GM18505 (cell line): ENCODE measurements around the gene TRIM17.

Source experiments
- ATAC-seq: cut with Tn5 transposase; IDR thresholded peaks from one replicate; pipeline ENCODE4 v1.9.1; 2021; ENCODE audit not compliant: unreplicated experiment
- POLR2A ChIP-seq: IDR thresholded peaks from 4 replicates; pipeline ENCODE4 v1.6.1; 2011; ENCODE audit warnings: borderline replicate concordance; ENCODE audit not compliant: insufficient read depth, insufficient read length; ENCODE audit errors: extremely low read depth

Gene TRIM17

DNA sequence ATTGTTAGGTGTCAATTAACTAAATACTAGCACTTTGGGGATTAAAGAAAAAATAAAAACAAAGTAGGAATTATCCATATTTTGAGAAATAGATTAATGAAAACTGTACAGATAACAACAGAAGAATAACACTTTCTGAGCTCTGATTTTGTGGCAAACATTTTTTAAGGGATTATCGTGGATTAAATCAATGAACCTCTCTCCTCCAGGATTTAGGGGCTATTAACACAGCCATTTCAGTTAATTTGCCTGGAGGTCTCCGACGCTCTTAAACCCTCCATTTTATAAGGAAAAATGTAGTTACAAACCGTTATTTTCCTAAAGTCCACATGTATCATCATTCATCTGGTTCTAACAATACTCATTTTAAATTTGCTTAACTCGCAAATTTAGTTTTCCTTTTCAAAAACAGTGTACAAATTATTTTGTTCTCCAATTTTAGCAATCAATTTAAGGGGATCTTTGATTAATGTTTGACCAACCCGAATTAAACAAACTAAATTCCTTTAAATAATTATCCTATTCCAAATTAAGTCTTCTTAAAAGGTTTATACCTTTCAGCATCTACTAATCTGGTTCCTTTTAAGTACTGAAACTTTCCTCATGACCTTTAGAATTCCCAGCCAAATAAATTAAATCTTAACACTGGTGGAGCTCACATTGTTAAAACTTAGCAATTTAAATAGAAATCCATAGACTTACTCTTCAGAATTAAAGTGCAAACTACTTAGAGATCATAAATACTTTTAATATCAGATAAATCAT is 39.8 kb upstream of the TRIM17 start:
- no peak for TF ChIP-seq POLR2A
- no peak for ATAC-seq

DNA sequence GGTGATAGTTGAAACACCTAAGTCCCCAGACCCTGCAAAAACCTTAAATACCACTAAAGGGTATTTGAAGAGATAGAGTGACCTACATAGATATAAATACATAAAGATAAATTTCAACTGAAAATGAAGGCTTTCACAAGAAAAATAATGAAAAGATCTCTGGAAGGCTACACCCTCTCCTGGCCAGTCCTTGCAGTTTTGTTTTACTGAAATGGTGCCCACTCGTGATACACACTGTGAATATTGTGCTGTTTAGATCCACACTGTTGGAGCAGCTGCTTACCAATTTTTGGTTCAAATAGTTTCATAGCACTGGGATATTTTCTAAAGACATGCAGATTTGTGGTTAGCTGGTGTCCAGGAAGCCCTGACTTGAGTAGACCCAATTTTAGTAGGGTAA is 39.1 kb upstream of the TRIM17 start:
- TF ChIP-seq POLR2A: no peak
- ATAC-seq: no peak

DNA sequence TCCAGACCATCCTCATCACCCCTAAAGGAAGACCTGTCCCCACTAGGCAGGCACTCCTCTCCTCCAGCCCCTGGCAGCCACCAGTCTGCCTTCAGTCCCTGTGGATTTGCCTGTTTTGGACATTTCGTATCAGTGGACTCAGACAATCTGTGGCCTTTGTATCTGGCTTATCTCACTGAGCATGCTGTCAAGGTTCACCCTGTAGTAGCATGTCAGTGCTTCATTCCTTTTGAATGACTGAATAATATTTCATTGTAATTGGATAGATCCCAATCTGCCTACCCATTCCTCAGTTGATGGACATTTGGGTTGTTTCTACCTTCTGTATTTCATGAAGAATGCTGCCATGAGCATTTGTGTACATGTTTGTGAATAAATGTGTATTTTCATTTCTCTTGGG is 37.6 kb upstream of the TRIM17 start:
- TF ChIP-seq POLR2A: no peak
- ATAC-seq: no peak

DNA sequence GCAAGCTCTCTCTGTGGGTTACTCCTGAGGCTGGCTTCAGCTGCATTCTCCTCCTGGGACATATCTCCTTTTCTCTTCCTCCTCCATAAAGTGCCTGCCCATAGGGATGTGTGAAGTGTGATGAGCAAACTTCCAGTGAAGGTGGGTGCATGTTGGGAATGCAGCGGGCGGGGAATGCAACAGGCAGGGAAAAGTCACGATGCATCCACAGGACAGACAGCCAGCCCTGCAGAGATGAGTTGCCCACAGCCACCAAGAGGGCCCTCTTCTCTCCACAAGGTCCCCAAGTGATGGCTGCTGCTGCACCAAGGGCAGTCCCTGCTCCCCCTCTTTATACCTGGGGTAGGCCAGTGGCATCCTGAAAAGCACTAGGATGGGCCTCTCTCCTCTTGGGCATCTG is 37.0 kb upstream of the TRIM17 start:
- no peak for ATAC-seq
- TF ChIP-seq POLR2A: no peak

DNA sequence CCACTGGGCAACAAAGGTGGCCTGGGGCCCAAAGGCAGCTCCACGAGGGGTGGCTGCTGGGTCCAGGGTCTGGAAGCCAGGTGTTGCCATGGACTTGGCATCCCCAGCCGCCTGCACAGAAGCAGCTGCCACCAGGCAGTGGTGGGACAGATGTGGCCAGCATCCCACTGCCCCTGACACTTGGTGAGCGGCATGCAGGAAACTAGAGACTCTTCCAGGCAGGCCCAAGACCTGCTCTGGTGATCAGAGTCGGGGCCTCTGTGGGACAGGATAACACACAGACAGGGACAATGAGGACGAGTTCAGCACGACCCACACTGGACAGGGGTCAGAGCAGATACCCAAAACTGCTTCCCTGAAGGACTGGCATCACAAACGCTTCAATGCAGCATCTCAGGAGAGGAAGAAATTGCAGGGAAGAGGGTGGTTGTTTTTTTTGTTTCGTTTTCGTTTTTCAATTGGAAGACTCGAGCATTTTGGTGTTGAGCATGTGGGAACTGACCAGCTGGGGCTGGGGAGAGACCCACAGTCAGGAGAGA is 36.4 kb upstream of the TRIM17 start:
- TF ChIP-seq POLR2A: no peak
- ATAC-seq: no peak

DNA sequence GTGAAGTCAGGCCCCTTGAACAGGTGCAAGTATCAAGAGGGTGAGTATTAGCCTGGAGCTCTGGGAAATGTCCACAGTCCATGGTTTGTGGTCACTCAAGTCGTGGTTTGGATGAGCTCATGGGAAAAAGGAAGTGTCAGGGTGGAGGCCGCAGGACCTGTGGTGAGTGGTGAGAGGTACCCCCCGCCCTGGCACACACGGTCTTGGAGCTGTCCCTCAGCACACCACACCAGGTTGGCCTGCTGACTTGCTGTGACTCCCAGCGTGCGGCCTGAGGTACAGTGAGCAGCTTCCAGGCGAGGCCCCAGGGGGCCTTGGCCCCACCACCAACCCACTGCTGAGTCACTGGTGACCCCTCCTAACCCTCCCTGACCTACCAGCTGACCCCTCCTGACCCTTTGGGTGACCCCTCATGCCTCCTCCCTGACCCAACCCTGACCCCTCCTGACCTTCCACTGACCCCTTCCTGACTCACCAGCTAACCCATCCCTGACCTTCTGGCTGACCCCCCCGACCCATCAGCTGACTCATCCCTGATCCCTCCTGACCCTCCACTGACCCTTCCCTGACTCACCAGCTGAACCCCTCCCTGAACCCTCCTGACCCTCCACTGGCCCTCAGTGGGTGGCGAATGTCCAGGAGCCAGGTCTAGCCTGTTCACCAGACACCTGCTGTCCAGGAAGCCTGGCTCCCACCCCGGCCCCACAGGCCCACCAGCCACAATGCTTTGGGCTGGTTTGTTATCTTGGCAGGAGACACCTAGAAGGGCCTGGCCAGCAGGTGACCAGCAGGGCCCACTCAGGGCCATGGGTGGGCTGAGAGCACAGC is 35.7 kb upstream of the TRIM17 start:
- TF ChIP-seq POLR2A: no peak
- ATAC-seq: no peak

DNA sequence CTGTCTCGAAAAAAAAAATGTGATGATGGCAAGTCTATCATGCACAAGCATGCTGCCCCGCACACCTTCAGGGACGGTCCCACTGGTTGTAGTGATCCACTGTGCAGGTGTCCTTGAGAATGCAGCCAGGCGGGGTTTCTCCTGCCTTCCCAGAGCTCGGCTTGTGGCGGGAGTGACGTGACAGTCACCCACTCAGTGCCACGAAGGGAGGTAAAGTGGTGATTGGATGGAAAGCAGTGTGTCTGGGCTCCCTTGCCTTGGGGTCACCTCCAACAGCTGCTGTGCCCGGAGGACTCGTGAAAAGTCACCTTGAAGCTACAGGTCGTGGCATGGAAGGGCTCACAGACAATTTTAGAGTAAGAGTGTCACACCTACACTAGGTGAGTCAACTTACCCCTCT is 33.5 kb upstream of the TRIM17 start:
- ATAC-seq: no peak
- no peak for TF ChIP-seq POLR2A

DNA sequence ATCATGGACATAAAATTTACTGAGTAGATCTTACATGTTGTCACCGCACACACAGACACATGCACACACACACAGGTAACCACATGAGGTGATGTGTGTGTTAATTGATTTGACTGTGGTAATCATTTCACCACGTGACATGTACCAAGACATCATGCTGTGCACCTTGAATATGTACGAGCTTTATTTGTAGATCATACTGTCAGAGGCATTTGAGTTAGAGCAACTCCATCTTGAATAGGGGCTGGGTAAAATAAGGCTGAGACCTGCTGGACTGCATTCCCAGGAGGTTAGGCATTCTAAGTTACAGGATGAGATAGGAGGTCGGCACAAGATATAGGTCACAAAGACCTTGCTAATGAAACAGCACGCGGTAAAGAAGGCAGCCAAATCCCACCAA is 31.7 kb upstream of the TRIM17 start:
- TF ChIP-seq POLR2A: no peak
- ATAC-seq: no peak

DNA sequence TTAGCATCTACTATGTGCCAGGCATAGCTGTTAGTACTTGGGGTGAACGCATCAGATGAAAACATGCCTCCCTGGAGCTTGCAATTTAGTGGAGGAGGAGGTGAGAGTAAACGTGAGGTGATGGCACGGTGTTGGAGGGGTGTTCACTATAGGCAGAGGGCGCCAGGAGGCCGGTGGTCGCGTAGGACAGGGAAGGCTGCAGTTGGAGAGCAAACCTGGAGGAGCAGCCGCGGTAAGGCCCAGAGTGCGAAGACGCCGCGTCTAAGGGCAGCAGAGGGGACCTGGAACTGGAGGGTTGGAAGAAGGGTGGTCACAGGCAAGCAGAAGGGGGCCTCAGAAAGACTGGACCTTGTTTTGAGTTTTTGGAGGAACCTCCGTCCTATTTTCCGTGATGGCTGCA is 30.2 kb upstream of the TRIM17 start:
- TF ChIP-seq POLR2A: no peak
- ATAC-seq: no peak

DNA sequence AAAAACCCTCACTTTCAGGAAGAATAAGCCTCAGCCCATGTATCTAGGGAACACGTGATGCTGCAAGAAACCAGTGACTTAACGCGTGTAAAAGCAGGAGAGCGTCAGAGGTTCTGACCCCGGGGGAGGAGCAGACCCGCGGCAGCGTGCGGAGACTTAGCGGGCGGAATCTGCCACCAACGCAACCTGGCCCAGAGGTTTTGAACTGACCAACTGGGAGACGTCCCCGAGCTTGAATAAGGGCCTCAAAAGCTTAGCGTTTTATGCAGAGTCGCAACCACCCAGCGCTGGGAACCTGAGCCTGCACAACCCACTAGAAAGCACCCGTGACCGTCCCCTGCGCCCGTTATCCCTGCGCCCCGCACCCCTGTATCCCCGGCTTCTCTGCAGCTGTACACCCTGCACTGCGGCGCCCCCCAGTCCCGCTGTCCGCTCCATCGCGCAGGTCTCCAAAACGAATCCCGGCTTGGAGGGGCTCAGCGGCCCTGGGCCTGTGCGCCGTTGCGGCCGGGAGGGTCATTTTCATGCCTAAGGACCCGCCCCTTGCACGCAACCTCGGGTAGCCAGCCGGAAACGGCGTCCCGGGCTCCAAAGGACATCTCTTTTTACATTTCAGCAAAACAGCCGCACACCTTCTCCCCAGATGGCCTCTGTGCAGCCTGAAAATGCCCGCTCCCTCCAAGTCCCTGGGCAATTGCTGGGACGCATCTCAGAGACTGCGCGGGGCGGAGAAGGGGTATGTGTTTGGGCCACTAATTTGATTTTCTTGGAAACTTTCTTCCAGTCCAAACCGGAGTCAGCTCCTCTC is 29.4 kb upstream of the TRIM17 start:
- TF ChIP-seq POLR2A: no peak
- peak; percentile 81 for ATAC-seq

DNA sequence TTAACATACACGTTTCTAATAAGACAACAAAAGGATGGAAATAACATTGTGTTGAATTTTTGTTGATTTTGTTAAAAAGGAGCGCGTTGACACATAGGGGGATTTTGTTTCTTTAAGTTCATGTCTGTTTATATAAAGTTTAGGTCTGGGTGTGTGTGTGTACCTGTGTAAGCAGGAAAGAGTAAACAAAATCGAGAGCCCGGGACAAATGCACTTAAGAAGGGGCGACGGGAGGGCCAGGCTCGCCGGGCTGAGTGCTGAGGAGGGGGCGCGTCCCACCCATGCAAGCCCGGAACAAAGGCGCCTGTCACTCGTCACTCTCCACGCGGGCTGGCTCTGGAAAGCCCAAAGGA is 28.8 kb upstream of the TRIM17 start:
- TF ChIP-seq POLR2A: no peak
- no peak for ATAC-seq

DNA sequence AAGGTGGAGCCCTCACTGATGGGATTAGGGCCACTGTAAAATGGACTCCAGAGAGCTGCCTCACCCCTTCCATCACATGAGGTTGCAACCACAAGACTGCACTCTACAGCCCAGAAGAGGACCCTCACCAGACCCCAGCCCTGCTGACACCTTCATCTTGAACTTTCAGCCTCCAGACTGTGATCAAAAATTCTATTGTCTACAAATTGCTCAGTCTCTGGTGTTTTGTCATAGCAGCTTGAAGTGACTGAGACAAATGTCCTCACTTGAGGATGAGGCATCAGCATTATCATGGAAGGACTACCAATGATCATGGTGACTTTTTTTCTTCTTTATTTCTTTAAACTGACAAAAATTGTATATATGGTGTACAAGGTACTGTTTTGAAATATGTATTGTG is 26.7 kb upstream of the TRIM17 start:
- TF ChIP-seq POLR2A: no peak
- no peak for ATAC-seq

DNA sequence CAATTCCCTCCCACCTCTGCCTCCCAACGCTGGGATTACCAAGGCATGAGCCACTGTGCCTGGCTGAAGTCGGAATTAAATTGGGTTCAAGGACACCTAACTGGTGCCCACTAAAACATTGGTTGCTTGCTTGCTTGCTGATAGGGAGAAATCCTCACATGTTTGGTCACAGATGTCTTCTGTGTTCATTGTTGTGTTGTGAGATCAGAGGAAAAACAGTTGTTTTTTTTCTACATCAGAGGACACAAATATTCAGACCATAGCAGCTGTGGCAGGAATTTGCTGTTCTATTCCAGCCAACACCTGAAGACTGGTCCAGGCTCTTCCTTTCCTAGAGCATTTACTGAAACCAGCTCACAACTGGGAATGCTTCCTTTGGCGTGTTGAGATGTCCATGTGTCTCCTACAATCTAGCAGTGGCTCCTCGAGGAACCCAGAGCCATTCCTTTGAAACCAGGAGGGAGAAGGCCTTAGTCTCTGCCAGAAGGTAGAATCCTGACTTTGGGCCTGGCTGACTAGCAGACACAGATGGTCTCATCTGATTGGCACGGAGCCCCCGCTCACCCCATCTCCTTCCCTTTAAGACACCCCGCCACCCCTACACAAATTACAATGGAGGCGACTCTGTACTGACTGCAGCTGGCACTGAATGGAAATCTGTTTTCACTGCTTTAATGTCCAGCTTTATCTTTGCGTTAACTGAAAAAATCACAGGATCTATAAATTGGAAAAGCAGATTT is 24.3 kb upstream of the TRIM17 start:
- no peak for ATAC-seq
- TF ChIP-seq POLR2A: no peak

DNA sequence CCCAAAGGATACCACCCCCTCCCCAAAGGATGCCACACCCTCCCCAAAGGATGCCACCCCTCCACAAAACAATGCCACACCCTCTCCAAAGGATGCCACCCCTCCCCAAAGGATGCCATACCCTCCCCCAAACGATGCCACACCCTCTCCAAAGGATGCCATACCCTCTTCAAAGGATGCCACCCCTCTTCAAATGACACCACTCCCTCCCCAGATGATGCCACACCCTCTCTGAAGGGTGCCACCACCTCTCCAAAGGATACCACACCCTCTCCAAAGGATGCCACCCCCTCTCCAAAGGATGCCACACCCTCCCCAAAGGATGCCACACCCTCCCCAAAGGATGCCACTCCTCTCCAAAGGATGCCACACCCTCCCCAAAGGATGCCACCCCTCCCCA is 21.6 kb upstream of the TRIM17 start:
- TF ChIP-seq POLR2A: no peak
- no peak for ATAC-seq
